ENCODE results near the gene ERMN.

Gene ERMN

DNA sequence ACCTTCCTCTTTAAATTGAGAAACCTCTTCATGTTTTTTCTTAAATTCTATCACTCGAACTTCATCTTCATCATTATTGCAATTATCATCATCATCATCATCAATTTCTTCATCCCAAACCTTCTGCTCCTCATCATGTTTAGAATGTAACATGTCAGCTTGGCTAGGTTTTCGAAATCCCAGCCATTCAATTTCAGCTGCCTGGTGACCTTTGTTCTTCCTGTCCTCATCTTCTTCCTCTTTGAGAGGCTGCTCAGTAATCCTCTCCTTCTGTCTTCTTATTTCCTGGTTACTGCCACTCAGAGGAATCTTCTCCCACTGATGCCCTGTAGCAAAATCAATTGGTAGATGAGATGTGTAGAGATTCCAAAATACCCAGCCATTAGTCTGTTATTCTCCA lies 4.2 kb downstream of the ERMN start:
- ChIA-PET POLR2A (ENCODE audit: low non-redundant PET) (no interaction called here), CTCF (no interaction called here)
- TF ChIP-seq, protein P1, sequence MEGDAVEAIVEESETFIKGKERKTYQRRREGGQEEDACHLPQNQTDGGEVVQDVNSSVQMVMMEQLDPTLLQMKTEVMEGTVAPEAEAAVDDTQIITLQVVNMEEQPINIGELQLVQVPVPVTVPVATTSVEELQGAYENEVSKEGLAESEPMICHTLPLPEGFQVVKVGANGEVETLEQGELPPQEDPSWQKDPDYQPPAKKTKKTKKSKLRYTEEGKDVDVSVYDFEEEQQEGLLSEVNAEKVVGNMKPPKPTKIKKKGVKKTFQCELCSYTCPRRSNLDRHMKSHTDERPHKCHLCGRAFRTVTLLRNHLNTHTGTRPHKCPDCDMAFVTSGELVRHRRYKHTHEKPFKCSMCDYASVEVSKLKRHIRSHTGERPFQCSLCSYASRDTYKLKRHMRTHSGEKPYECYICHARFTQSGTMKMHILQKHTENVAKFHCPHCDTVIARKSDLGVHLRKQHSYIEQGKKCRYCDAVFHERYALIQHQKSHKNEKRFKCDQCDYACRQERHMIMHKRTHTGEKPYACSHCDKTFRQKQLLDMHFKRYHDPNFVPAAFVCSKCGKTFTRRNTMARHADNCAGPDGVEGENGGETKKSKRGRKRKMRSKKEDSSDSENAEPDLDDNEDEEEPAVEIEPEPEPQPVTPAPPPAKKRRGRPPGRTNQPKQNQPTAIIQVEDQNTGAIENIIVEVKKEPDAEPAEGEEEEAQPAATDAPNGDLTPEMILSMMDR (conservative IDR thresholded peaks at IDR 0.05; ENCODE audit: low read depth), result no peak
- DNase-seq (ENCODE audit: low spot score), result no peak
- no peak overlapping the region for H3K27ac ChIP-seq

GRCh38 chr2:157320409-157320808 lies 5.2 kb downstream of the ERMN start:
- H3K27ac ChIP-seq, result no peak overlapping the region
- no peak for DNase-seq (ENCODE audit: low spot score)
- CTCF ChIA-PET, result interaction anchor here (0.6 kb wide), 1 partner anchor 19 kb away, joined by 3 read pairs; no protein-coding TSS in a partner anchor
- POLR2A ChIA-PET (ENCODE audit: low non-redundant PET), result no interaction called here
- TF ChIP-seq, protein P1 (conservative IDR thresholded peaks at IDR 0.05; ENCODE audit: low read depth), result no peak

- TF ChIP-seq, protein P1 (conservative IDR thresholded peaks at IDR 0.05; ENCODE audit: low read depth), result no peak
- DNase-seq (ENCODE audit: low spot score), result no peak
- CTCF ChIA-PET, result no interaction called here
- H3K27ac ChIP-seq, result no peak overlapping the region
- POLR2A ChIA-PET (ENCODE audit: low non-redundant PET), result no interaction called here
These were observed 5.8 kb downstream of the ERMN start for GRCh38 chr2:157319795-157320194.

GRCh38 chr2:157318884-157319283 lies 6.7 kb downstream of the ERMN start:
- TF ChIP-seq, protein P1 (conservative IDR thresholded peaks at IDR 0.05; ENCODE audit: low read depth), result no peak
- ChIA-PET CTCF (interaction anchor here (0.9 kb wide), 1 partner anchor 16 kb away, joined by 5 read pairs; no protein-coding TSS in a partner anchor), POLR2A (ENCODE audit: low non-redundant PET) (no interaction called here)
- DNase-seq (ENCODE audit: low spot score), result no peak
- H3K27ac ChIP-seq, result no peak overlapping the region

- CTCF ChIA-PET, result interaction anchor here (2.2 kb wide), 1 partner anchor 13 kb away, joined by 9 read pairs; no protein-coding TSS in a partner anchor
- POLR2A ChIA-PET (ENCODE audit: low non-redundant PET), result no interaction called here
- DNase-seq (ENCODE audit: low spot score), result no peak
- TF ChIP-seq, protein P1 (conservative IDR thresholded peaks at IDR 0.05; ENCODE audit: low read depth), result no peak
- H3K27ac ChIP-seq, result no peak overlapping the region
These were observed 9.7 kb downstream of the ERMN start for GRCh38 chr2:157315901-157316300.

GRCh38 chr2:157312866-157313486 lies 12.6 kb downstream of the ERMN start:
- DNase-seq (ENCODE audit: low spot score), result no peak
- no peak overlapping the region for H3K27ac ChIP-seq
- ChIA-PET POLR2A (ENCODE audit: low non-redundant PET) (no interaction called here), CTCF (interaction anchor here (0.6 kb wide), 1 partner anchor 28 kb away, joined by 3 read pairs; no protein-coding TSS in a partner anchor)
- TF ChIP-seq, protein P1 (conservative IDR thresholded peaks at IDR 0.05; ENCODE audit: low read depth), result no peak
